ENCODE data around the gene DSG1.

Gene DSG1

DNA sequence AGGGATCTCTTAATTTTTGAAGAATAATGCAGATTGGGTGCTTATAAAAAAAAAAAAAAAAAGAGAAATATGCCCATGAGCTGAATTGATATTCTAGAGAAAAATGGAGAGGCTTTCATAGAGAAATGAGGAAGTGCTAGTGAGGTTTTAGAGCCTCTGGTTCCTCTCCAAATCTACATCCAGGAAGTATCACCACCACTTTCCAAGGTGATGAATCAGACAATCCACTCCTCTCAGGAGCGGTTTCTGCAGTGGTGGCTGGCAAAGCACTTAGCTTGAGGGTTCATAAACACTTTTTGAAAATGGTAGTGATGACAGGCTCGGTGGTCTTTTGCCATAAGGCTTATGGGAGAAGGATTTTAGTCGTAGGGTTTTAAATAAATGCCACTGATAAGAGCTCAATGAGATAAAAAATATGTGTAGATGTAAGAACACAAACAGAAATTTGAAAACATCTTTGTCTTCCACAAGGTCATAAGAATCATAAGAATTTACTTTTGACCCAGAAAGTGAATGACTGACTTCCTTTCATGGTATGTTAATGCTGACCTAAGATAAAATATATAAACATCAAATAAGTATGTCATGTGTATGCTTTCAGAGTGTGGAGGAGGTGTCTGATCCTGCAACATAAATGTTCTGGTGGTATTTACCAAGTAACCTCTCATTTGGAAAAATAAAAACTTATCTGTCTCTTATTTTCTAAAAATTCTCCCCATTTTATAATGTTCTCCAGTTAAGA is 42.1 kb upstream of the DSG1 start:
- ATAC-seq: no peak
- no peak for TF ChIP-seq ARNTL (CRISPR knock-in tag; IDR thresholded peaks at IDR 0.05; ENCODE audit: borderline replicate concordance, low read depth)
- TF ChIP-seq ZNF565 (CRISPR knock-in tag; conservative IDR thresholded peaks at IDR 0.05; ENCODE audit: low read depth): no peak
- TF ChIP-seq TCF4 (CRISPR knock-in tag; IDR thresholded peaks at IDR 0.05; ENCODE audit: borderline replicate concordance): no peak
- TF ChIP-seq, protein P1, sequence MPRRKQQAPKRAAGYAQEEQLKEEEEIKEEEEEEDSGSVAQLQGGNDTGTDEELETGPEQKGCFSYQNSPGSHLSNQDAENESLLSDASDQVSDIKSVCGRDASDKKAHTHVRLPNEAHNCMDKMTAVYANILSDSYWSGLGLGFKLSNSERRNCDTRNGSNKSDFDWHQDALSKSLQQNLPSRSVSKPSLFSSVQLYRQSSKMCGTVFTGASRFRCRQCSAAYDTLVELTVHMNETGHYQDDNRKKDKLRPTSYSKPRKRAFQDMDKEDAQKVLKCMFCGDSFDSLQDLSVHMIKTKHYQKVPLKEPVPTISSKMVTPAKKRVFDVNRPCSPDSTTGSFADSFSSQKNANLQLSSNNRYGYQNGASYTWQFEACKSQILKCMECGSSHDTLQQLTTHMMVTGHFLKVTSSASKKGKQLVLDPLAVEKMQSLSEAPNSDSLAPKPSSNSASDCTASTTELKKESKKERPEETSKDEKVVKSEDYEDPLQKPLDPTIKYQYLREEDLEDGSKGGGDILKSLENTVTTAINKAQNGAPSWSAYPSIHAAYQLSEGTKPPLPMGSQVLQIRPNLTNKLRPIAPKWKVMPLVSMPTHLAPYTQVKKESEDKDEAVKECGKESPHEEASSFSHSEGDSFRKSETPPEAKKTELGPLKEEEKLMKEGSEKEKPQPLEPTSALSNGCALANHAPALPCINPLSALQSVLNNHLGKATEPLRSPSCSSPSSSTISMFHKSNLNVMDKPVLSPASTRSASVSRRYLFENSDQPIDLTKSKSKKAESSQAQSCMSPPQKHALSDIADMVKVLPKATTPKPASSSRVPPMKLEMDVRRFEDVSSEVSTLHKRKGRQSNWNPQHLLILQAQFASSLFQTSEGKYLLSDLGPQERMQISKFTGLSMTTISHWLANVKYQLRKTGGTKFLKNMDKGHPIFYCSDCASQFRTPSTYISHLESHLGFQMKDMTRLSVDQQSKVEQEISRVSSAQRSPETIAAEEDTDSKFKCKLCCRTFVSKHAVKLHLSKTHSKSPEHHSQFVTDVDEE (CRISPR knock-in tag; IDR thresholded peaks at IDR 0.05): no peak
- TF ChIP-seq ZNF8 (CRISPR knock-in tag; IDR thresholded peaks at IDR 0.05): no peak
- no peak for TF ChIP-seq ZNF70 (CRISPR knock-in tag; IDR thresholded peaks at IDR 0.05)
- TF ChIP-seq ESRRG (CRISPR knock-in tag; IDR thresholded peaks at IDR 0.05): no peak

DNA sequence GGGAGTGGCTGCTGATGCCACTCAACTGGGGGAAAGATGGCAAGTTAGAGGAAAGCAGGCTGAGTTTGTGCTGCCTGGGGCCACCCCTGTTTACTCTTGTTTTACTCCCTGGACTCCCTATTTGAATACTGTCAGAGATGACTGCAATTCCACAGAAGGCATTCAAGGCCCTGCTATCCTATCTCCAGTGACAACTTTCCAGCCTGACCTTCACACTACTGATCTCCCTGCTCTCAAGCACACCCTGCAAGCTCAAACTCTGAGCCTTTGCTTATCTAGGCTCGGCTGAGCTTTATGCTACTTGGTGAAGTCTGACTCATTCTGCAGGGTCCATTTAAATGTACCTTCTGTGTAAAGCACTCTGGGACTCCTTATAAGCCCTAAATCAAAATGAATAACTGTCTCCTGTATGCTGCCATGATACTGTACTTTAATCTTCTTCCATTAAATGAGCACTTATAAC is 39.3 kb upstream of the DSG1 start:
- TF ChIP-seq ZNF70 (CRISPR knock-in tag; IDR thresholded peaks at IDR 0.05) (no peak), PPARA (CRISPR knock-in tag; IDR thresholded peaks at IDR 0.05; ENCODE audit: borderline replicate concordance) (no peak), GLIS3 (CRISPR knock-in tag; IDR thresholded peaks at IDR 0.05) (no peak), ZC3H10 (CRISPR knock-in tag; IDR thresholded peaks at IDR 0.05) (no peak), BACH2 (CRISPR knock-in tag; IDR thresholded peaks at IDR 0.05; ENCODE audit: borderline replicate concordance) (no peak), ZNF565 (CRISPR knock-in tag; conservative IDR thresholded peaks at IDR 0.05; ENCODE audit: low read depth) (no peak), RARB (CRISPR knock-in tag; IDR thresholded peaks at IDR 0.05) (no peak), ZFP30 (CRISPR knock-in tag; IDR thresholded peaks at IDR 0.05) (no peak), ZFP3 (CRISPR knock-in tag; IDR thresholded peaks at IDR 0.05) (no peak), SNAI2 (CRISPR knock-in tag; IDR thresholded peaks at IDR 0.05) (no peak), OSR1 (CRISPR knock-in tag; IDR thresholded peaks at IDR 0.05) (no peak)
- TF ChIP-seq, protein P2, sequence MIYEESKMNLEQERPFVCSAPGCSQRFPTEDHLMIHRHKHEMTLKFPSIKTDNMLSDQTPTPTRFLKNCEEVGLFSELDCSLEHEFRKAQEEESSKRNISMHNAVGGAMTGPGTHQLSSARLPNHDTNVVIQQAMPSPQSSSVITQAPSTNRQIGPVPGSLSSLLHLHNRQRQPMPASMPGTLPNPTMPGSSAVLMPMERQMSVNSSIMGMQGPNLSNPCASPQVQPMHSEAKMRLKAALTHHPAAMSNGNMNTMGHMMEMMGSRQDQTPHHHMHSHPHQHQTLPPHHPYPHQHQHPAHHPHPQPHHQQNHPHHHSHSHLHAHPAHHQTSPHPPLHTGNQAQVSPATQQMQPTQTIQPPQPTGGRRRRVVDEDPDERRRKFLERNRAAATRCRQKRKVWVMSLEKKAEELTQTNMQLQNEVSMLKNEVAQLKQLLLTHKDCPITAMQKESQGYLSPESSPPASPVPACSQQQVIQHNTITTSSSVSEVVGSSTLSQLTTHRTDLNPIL (CRISPR knock-in tag; IDR thresholded peaks at IDR 0.05; ENCODE audit: low read depth): no peak
- TF ChIP-seq, protein P3, sequence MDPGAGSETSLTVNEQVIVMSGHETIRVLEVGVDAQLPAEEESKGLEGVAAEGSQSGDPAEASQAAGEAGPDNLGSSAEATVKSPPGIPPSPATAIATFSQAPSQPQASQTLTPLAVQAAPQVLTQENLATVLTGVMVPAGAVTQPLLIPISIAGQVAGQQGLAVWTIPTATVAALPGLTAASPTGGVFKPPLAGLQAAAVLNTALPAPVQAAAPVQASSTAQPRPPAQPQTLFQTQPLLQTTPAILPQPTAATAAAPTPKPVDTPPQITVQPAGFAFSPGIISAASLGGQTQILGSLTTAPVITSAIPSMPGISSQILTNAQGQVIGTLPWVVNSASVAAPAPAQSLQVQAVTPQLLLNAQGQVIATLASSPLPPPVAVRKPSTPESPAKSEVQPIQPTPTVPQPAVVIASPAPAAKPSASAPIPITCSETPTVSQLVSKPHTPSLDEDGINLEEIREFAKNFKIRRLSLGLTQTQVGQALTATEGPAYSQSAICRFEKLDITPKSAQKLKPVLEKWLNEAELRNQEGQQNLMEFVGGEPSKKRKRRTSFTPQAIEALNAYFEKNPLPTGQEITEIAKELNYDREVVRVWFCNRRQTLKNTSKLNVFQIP (CRISPR knock-in tag; IDR thresholded peaks at IDR 0.05; ENCODE audit: borderline replicate concordance, low read depth): no peak
- TF ChIP-seq, protein P4, sequence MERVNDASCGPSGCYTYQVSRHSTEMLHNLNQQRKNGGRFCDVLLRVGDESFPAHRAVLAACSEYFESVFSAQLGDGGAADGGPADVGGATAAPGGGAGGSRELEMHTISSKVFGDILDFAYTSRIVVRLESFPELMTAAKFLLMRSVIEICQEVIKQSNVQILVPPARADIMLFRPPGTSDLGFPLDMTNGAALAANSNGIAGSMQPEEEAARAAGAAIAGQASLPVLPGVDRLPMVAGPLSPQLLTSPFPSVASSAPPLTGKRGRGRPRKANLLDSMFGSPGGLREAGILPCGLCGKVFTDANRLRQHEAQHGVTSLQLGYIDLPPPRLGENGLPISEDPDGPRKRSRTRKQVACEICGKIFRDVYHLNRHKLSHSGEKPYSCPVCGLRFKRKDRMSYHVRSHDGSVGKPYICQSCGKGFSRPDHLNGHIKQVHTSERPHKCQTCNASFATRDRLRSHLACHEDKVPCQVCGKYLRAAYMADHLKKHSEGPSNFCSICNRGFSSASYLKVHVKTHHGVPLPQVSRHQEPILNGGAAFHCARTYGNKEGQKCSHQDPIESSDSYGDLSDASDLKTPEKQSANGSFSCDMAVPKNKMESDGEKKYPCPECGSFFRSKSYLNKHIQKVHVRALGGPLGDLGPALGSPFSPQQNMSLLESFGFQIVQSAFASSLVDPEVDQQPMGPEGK (CRISPR knock-in tag; IDR thresholded peaks at IDR 0.05; ENCODE audit: borderline replicate concordance): no peak

DNA sequence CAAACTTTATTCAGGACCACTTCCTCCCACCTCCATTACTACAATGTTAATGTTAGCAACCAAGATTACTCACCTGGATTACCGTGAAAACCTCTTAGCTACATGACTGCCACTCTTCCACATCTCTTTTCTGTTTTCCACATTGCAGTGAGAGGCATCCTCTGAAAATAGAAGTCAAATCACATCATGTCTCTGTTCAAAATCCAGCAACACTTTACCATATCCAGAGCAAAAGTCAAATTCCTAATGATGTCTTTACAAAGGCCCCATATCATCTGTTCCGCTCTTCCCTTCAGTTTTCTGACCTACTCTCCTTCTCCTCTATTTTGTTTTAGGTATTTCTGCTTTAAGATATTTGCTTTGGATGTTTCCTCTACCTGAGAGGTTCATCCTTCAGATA is 37.5 kb upstream of the DSG1 start:
- TF ChIP-seq, protein P4 (CRISPR knock-in tag; IDR thresholded peaks at IDR 0.05; ENCODE audit: borderline replicate concordance): no peak
- TF ChIP-seq PPARA (CRISPR knock-in tag; IDR thresholded peaks at IDR 0.05; ENCODE audit: borderline replicate concordance): no peak
- TF ChIP-seq, protein P2 (CRISPR knock-in tag; IDR thresholded peaks at IDR 0.05; ENCODE audit: low read depth): no peak
- no peak for TF ChIP-seq ZFP3 (CRISPR knock-in tag; IDR thresholded peaks at IDR 0.05)
- TF ChIP-seq RARB (CRISPR knock-in tag; IDR thresholded peaks at IDR 0.05): no peak
- TF ChIP-seq ISL1 (CRISPR knock-in tag; IDR thresholded peaks at IDR 0.05): no peak
- no peak for TF ChIP-seq CSDC2 (CRISPR knock-in tag; IDR thresholded peaks at IDR 0.05)
- TF ChIP-seq BACH2 (CRISPR knock-in tag; IDR thresholded peaks at IDR 0.05; ENCODE audit: borderline replicate concordance): no peak
- TF ChIP-seq, protein P1 (CRISPR knock-in tag; IDR thresholded peaks at IDR 0.05): no peak
- TF ChIP-seq ZNF8 (CRISPR knock-in tag; IDR thresholded peaks at IDR 0.05): no peak

More for the DNA sequence above, 39.3 kb upstream of the DSG1 start:
- no peak for ATAC-seq

More for the DNA sequence above, 37.5 kb upstream of the DSG1 start:
- ATAC-seq: no peak

Measured in SK-N-SH treated with all-trans-retinoic acid at 6 μM for 48 hours (cell line).